Endothelial cell (in vitro differentiated cells): ENCODE measurements around the gene ARL6IP4. TPM values are rescaled to one million over a fixed set of nuclear protein-coding genes. Genes with fewer than 3 reads are reported as not detected.

ENCODE experiments used
- DNase-seq: peaks from one replicate; pipeline ENCODE4 v3.0.0; 2021; ENCODE audit warnings: low spot score
- H3K27ac Mint-ChIP-seq: one replicate; pipeline ENCODE4 v1.8.0; 2021; ENCODE audit warnings: mixed read lengths, inconsistent platforms; ENCODE audit not compliant: unreplicated experiment
- H3K27me3 Mint-ChIP-seq: one replicate; pipeline ENCODE4 v1.8.0; 2021; ENCODE audit warnings: mild to moderate bottlenecking, moderate library complexity, mixed read lengths, inconsistent platforms; ENCODE audit not compliant: unreplicated experiment
- H3K36me3 Mint-ChIP-seq: one replicate; pipeline ENCODE4 v1.8.0; 2021; ENCODE audit warnings: mild to moderate bottlenecking, low read depth, mixed read lengths, inconsistent platforms; ENCODE audit not compliant: unreplicated experiment
- H3K4me1 Mint-ChIP-seq: one replicate; pipeline ENCODE4 v1.8.0; 2021; ENCODE audit warnings: mild to moderate bottlenecking, mixed read lengths, inconsistent platforms; ENCODE audit not compliant: unreplicated experiment
- H3K4me3 Mint-ChIP-seq: one replicate; pipeline ENCODE4 v1.8.0; 2021; ENCODE audit warnings: mild to moderate bottlenecking, mixed read lengths, inconsistent platforms; ENCODE audit not compliant: unreplicated experiment
- H3K9me3 Mint-ChIP-seq: one replicate; pipeline ENCODE4 v1.8.0; 2021; ENCODE audit warnings: mixed read lengths, inconsistent platforms; ENCODE audit not compliant: unreplicated experiment
- CTCF ChIP-seq: fragments of 200-600 bp; sonication (generic); IDR thresholded peaks from one replicate; pipeline ENCODE4 v1.5.0; 2021; ENCODE audit warnings: antibody characterized with exemption; ENCODE audit not compliant: unreplicated experiment
- microRNA-seq: library from miRNA; unstranded; fragments of <30 nt; microRNA quantifications from one replicate; pipeline ENCODE4, GENCODE V29; 2020; ENCODE audit not compliant: unreplicated experiment
- total RNA-seq: library from RNA; stranded (reverse); fragmentation: NEBNext Ultra II Directional; extraction: Animal tissue kit (Norgen Biotek cat#: 25700); gene quantifications from one replicate; pipeline ENCODE4 v1.2.1, GENCODE V29; 2021; ENCODE audit not compliant: unreplicated experiment

ARL6IP4 gene
- total RNA-seq, 1 donor from 2014 or later, result 151 TPM

DNA sequence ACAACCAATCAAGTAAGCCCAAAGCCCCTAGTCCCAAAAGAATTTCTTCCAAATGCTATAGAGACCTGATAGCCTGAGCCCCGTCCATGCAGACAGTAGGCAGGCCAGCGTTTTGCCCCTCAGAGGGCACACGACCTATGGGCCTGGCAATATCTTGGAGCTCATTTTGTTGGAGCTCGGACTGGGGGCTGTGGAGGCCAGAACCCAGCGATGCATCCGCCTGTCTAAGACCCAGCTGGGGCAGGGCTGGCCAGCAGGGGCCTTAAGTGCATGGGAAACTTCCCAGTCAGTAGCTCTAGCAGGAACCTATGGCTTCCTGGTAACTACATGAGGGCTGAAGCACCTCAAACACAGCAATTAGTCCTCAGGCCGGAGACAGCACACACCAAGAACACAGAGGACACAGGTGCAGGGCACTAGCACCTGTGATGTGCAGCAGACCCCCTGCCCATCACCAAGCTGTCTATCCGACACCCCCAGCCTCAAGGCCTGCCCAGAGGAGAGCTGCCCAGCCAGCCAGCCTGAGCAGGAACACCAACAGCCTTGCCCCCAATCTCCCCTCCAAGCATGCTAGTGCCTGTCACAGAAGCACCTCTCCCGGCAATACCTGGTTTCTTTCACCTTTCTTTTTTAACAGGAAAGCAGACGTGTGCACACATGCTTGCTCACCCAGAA, 50.8 kb downstream of the ARL6IP4 start:
- no peaks in the 10 kb centered on the region for H3K9me3 Mint-ChIP-seq

More for the DNA sequence above, 50.8 kb downstream of the ARL6IP4 start:
- Mint-ChIP-seq H3K4me1 (no peaks in the 10 kb centered on the region), H3K4me3 (no peak overlapping the region), H3K36me3 (peaks cover 15% of the 10 kb centered on the region), H3K27me3 (peaks cover 7% of the 10 kb centered on the region), H3K27ac (no peak overlapping the region)
- TF ChIP-seq CTCF, result no peak
- no peak for DNase-seq

Small RNAs within 50 kb of the gene (microRNA-seq; reads per million reads assigned to microRNA genes)
- gene MIR4304, result not detected

Other genes starting within 250 kb of the ARL6IP4 start
- gene HCAR1, start 249.8 kb upstream of the ARL6IP4 start, total RNA-seq, result 0.13 TPM
- gene DENR, start 227.9 kb upstream of the ARL6IP4 start, total RNA-seq, result 79.7 TPM
- 0.87 TPM for gene CCDC62, start 206.1 kb upstream of the ARL6IP4 start, total RNA-seq
- gene HIP1R, start 145.2 kb upstream of the ARL6IP4 start, total RNA-seq, result 117 TPM
- 13.8 TPM for gene VPS37B, start 84.6 kb upstream of the ARL6IP4 start, total RNA-seq
- 10.9 TPM for gene ABCB9, start 14.2 kb upstream of the ARL6IP4 start, total RNA-seq
- gene OGFOD2, start 5.4 kb upstream of the ARL6IP4 start, total RNA-seq, result 10.4 TPM
- 14.3 TPM for gene PITPNM2, start 170.4 kb downstream of the ARL6IP4 start, total RNA-seq